GM15510 (cell line): Measurements from ENCODE around the gene CD52.

Experiments used
- POLR2A ChIP-seq: IDR thresholded peaks from 3 replicates; pipeline ENCODE4 v1.6.1; 2011; ENCODE audit warnings: borderline replicate concordance; ENCODE audit not compliant: insufficient read length; ENCODE audit errors: extremely low read depth

CD52 gene, protein sequence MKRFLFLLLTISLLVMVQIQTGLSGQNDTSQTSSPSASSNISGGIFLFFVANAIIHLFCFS

DNA sequence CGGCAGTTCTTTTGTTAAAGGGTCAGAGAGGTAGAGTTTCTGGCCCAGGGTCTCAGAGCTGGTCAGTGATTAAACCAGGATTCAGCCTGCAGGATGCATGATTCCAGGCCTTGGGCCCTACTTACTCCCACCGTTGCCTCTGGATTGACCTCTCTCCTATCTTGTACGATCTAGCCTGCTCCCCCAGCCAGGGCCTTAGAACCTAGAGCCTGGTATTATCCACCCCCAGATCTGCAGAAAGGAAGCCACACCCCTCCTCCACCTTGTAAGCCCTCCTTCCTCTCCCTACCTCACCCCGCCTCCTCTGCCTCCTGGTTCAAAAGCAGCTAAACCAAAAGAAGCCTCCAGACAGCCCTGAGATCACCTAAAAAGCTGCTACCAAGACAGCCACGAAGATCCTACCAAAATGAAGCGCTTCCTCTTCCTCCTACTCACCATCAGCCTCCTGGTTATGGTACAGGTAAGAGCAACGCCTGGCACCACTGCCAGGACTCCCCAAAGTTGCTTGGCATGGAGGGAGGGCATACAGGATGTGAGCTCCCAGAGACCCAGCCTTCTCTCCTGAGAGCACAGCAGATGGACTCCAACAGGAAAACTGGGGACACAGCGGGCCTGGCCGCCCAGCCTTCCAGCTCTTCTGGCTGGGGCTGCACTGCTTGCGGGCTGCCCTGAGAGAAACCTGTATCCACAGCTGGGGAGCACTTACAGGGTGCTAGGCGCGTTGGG is at the start of gene CD52:
CD52 (plus strand) TSS at position 347 of the 726 bp plus-strand sequence; CDS start at position 407, 60 bp downstream.
- TF ChIP-seq POLR2A: peak; percentile 82

DNA sequence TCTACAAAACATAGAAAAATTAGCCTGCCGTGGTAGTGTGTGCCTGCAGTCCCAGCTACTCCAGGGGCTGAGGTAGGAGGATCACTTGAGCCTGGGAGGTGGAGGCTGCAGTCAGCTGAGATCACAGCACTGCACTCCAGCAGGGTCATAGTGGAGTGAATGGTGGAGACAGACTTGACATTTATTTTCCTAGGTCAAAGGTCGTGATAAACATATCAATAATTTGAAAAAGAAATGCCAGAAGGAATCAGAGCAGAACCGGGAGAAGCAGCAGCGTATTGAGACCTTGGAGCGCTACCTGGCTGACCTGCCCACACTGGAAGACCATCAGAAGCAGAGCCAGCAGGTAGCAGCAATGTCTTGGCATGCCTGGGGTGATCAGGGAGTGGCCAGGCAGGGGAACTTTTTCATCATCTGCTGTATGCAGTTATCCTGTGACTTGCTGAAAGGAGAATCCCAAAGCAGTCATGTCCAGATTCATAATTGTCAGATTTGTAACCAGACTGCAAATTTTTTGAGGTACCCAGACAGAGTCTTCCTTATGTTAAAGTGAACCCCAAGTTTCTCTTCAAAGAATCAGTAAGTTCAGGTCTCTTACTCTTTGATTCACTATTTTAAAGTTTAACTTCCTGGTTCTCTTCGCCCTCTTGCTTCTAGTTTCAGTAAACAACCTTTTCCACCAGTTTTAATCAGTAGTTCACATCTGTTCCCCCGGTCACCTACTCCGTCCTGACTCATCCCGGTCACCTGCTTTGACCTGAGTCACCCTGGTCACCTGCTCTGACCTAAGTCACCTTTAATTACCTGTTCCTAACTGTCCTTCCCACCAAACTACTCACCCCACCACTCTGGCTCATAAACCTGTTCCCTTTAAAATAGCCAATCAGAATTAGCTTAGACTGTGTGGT is 49.2 kb upstream of the CD52 start:
- no peak for TF ChIP-seq POLR2A

DNA sequence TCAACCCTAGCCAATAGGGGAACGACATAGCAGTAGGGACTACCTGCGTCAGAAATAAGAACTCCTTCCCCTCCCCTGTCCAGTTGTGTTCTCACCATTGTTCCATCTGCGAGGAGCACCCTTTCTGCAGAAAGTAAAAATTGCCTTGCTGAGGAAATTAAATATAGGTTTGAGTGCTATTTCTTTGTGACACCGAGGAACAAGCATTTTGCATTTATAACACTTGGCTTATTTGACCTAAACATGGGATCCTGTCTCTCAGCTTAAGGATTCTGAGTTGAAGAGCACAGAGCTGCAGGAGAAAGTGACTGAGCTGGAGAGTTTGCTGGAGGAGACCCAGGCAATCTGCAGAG is 48.6 kb upstream of the CD52 start:
- TF ChIP-seq POLR2A: no peak

DNA sequence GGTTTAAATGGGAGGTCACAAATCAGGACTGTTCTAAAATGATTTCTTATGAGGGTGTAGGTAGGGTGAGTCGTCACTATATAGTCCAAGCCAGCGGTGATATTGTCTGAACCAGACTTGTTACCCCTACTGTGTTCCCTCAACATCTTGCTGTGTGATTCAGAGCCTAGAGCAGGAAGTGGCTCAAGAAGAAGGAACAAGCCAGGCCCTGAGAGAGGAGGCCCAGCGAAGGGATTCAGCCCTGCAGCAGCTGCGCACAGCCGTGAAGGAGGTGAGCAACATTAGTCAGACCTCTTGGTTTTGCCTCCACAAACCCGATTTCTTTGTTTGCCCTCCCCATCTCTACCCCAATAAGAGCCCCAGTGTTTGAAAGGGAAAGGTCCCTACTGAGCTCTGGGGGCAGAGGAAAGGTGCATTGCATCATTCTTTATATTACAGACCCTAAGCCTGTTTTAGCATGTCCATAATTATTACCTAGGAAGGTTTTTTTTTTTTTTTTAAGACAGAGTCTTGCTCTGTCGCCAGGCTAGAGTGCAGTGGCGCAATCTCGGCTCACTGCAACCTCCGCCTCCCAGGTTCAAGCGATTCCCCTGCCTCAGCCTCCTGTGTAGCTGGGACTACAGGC is 42.8 kb upstream of the CD52 start:
- TF ChIP-seq POLR2A: no peak

DNA sequence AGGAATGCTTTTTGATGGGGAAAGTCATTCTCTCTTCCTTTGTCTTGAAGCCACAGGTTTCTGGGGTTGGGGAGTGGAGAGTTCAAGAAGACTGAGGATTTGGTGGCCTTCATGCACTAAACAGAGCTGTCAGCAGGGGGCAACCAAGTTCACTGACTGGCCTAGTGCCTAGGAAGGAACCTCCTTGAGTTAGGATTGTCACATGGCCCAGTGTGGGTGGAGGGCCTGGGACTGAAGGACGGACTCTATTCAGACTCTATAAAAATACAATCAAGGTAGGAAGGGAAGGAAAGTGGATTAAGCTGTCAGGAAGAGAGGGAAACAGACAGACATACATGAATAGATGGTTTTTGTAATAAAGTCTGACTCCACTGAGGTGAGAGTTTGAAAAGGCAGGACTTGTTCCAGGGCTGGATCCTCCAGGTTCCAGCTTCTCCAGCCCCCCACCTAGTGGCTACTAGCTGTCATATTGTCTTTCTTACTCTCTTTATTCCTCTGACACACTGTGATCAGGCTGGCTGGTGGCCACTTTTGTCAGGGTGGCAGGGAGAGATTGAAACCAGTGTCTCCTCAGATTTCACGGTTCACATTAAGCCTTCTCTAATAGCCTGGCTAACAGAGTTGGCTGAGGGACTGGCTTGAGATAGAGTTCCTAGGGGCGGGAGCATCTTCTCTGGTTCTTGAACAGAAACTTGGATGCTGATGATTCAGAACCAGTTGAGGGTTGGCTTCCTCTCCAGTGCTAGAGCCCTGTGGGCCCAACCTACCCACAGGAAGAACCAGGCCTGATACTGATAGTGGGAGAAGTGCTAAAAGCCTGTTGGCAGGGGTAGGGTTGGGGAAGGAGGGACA is 42.0 kb upstream of the CD52 start:
- no peak for TF ChIP-seq POLR2A

DNA sequence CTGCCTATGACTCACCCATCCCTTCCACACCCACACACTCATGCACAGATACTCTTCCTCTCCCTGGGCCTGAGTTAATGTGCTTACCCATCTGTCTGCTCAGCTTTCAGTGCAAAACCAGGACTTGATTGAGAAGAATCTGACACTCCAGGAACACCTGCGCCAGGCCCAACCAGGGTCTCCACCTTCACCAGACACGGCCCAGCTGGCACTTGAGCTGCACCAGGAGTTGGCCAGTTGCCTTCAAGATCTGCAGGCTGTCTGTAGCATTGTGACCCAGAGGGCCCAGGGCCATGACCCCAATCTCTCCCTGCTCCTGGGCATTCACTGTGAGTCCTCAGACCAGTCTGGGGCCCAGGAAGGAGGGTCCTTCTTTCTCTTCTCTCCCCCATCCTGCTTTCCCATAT is 41.3 kb upstream of the CD52 start:
- no peak for TF ChIP-seq POLR2A

DNA sequence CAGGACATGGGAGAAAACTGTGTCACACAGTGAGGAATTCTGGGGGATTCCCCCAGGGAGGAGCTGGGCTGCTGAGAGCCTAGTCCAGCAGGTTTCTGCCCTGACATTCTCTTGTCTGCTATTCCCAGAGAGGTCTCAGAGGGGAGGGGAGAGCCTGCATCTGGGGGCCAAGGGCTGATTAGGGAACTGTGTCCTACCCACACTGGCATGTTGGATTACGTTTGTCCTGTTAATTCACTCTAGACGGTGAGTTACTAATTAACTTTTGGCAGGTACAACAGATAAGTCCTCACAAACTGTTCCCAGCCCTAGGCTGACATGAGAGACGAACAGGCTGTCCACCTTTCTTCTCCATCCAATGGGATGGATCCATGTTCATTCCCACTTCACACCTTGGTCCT is 40.5 kb upstream of the CD52 start:
- TF ChIP-seq POLR2A: no peak

DNA sequence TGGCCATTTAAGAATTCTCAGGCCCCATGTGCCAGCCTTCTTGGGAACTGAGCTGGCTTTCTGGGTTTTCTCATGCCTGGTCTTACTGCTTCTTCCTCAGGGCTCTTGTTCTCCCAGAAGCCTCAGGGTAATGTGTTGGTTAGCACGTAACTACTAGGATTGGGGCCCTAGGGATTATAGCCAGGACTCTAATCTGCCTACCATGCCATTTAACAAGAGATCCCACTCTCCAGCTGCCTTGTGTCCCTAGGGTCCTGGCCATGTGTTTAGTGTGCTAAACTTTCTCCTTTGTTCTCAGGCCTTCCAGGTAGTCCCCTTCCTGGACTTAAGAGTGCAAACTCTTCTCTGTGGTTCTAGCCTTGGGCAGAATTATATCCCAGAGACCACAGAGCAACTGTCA is 40.0 kb upstream of the CD52 start:
- no peak for TF ChIP-seq POLR2A

DNA sequence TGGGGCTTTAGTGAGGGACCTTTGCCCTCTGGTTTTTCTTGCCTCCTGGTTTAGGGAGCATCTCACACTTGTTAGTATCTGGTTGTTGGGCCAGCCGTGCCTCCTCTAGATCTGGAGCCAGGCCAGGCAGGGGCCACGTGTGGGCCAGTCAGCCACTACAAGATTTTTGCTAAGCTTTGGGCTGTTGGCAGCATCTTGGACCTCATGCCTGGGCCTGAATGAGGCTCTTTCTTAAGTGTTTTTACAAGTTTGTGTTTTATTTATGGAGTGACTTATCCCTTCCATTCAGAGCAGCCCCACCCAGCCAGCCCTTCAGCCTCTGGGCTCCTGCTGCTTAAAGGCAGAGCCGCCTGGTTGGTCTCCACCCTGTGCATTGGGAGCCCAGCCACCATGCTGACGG is 39.5 kb upstream of the CD52 start:
- TF ChIP-seq POLR2A: no peak

DNA sequence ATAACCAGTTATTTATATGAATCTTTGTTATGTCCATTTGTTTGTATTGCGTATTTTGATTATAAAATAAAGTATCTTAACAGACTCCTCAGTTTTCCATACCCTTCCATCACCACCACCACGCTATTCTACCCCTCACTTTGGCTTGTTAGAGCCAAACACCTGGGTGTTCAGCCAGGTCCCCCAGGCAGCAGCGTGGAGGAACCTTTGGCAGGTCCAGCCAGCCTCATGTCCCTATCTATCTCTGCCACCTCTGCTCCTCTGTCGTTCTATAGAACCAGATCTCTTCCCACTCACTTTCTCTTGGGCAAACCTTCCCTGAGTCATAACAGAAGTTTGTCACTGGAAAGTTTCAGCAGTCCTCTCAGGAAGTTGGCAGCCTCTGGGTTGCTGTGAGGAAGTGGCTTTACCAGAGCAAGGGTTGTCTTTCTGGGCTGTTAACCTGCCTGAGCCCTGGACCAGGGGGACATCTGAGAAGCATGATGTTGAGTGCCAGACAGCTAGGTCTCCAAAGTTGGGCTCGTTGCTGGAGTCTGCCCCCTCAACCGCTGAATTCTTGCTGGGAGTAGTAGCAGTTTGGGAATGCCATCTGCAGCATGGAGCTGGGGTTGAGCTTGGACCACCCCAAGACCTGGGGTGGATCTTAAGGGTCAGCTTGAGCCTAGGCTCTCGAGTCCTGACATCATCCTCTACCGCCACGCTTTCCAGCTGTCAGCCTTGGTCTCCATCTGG is 38.9 kb upstream of the CD52 start:
- TF ChIP-seq POLR2A: no peak

DNA sequence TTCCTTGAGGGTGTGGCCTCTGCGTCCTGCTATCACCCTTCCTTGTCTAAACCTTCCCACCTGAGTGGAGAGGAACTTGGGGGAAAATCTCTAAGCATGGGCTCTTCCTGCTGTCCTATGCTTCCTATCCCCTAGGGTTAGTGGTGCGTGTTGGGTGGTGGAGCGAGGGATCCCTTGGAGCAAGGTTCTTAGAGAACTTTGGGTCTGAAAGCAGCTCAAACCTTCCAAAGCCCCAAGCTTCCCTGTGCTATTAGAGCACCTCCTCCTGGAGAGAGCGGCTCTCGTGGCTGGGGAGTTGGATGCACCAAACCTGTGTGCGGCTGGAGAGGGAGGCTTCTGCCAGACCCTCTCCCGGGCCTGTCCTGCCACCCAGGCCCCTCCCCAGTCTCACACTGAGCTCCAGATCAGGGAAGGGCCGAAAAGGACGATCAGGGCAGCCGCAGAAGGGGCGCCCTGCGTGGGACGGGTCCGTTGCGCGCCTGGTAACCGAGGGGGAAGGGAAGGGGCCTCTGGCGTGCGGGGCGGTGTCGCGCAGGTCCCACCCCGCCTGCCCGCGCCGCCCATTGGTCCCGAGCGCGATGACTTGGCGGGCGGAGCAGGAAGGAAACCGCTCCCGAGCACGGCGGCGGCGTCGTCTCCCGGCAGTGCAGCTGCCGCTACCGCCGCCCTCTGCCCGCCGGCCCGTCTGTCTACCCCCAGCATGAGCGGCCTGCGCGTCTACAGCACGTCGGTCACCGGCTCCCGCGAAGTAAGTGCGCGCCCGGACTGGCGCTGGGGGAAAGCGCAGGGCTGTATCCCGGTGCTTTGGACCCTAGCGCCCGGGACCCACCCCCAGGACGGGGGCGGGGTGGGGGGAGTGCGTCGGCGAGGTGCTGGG is 38.1 kb upstream of the CD52 start, which contains the start of gene SH3BGRL3:
SH3BGRL3 (plus strand) TSS at position 631 of the 877 bp plus-strand sequence; CDS start at position 701, 70 bp downstream.
- TF ChIP-seq POLR2A: peak; percentile 88

DNA sequence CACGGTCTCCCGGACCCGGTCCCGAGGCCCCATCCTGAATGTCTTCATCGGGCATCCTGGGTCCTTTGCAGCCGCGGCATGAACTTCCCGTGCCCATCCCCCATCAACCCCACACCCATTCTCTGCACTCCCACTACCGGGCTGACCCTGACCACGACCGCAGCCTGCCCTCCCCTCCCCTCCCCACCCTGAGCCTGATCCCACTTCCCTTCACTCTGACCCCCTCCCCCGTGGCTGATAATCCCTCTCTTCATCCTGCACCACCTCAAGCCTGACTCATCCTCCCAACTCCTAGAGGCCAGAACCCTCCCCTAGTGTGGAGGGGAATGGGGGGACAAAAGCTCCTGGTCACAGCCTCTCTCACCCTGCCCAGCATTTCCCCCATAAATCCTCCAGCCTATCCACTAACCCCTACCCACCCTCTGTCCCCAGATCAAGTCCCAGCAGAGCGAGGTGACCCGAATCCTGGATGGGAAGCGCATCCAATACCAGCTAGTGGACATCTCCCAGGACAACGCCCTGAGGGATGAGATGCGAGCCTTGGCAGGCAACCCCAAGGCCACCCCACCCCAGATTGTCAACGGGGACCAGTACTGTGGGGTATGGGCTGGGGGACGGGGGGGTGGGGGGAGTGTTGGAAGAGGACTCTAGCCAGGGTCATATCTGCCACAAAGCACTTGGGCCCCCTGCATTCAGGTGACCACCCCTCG is 37.3 kb upstream of the CD52 start:
- no peak for TF ChIP-seq POLR2A
